A549 (cell line): ENCODE measurements around the gene MTHFD2. TPM values are rescaled to one million over a fixed set of nuclear protein-coding genes. Genes with fewer than 3 reads are reported as not detected.

Source experiments
- ATAC-seq, 2 experiments: fragments of 200-7000 bp in 1 of 2; fragments of >200 bp in 1 of 2; cut with Nextera tagmentation in 1 of 2; cut with Tn5 transposase in 1 of 2; 3 replicates each; pipeline versions ENCODE4 v1.8.0 to v1.9.1; 2018 to 2020; ENCODE audit warnings: mild to moderate bottlenecking in 1 of 2, moderate library complexity in 1 of 2
- CTCF ChIA-PET: fragments of 300-600 bp; sonication (Branson Sonifier 250); formaldehyde crosslinking; extraction: SDS; loops from one replicate; lab custom pipeline; 2021; ENCODE audit warnings: antibody characterized with exemption, inconsistent platforms; lab: Yijun Ruan, JAX
- POLR2A ChIA-PET: fragments of 350-600 bp; formaldehyde crosslinking; extraction: SDS; loops from one replicate; lab custom pipeline; 2021; ENCODE audit warnings: antibody characterized with exemption, inconsistent platforms; lab: Yijun Ruan, JAX
- DNase-seq, 2 experiments: peaks; one replicate each; pipeline versions ENCODE4 v3.0.0 to v3.0.0-alpha.2; 2011 to 2016; ENCODE audit warnings: low read depth in 1 of 2, low spot score in 1 of 2
- FAIRE-seq: peaks from 2 replicates; lab custom pipeline; 2011; peaks lifted over from hg19 to GRCh38; lab: Jason Lieb, UNC
- H3K27ac ChIP-seq, 2 experiments: fragments of >200 bp; sonication (Bioruptor Twin); formaldehyde crosslinking; 3 replicates each; pipeline ENCODE4 v1.5.1; 2016 to 2017
- H3K4me1 ChIP-seq: fragments of >200 bp; sonication (Bioruptor Twin); formaldehyde crosslinking; 3 replicates; pipeline ENCODE4 v1.6.1; 2016
- H3K4me2 ChIP-seq: fragments of >200 bp; sonication (Bioruptor Twin); formaldehyde crosslinking; 3 replicates; pipeline ENCODE4 v1.6.1; 2016
- H3K4me3 ChIP-seq: fragments of >200 bp; sonication (Bioruptor Twin); formaldehyde crosslinking; 3 replicates; pipeline ENCODE4 v1.5.1; 2016
- H3K9me3 ChIP-seq: fragments of >200 bp; sonication (Bioruptor Twin); formaldehyde crosslinking; 3 replicates; pipeline ENCODE4 v1.6.1; 2016
- BHLHE40 ChIP-seq: IDR thresholded peaks from 2 replicates; pipeline ENCODE4 v1.6.1; 2012; ENCODE audit warnings: low read depth, low read length, inconsistent platforms
- CEBPB ChIP-seq, 2 experiments: fragments of >200 bp in 1 of 2; sonication (Bioruptor Twin) in 1 of 2; formaldehyde crosslinking in 1 of 2; IDR thresholded peaks; 2 replicates each; pipeline ENCODE4 v1.6.1; 2012 to 2016
- CHD2 ChIP-seq: fragments of 150-350 bp; IDR thresholded peaks from 2 replicates; pipeline ENCODE4 v1.6.1; 2014; ENCODE audit warnings: low read length; ENCODE audit not compliant: partially characterized antibody
- E2F6 ChIP-seq: IDR thresholded peaks from 2 replicates; pipeline ENCODE4 v1.6.1; 2012; ENCODE audit warnings: low read depth, borderline replicate concordance
- ESRRA ChIP-seq: fragments of 150-350 bp; IDR thresholded peaks from 2 replicates; pipeline ENCODE4 v1.6.1; 2014; ENCODE audit warnings: mild to moderate bottlenecking, low read length, borderline replicate concordance
- FOSL2 ChIP-seq, 2 experiments: fragments of 450-650 bp in 1 of 2; fragments of >200 bp in 1 of 2; sonication (Bioruptor Twin) in 1 of 2; formaldehyde crosslinking; IDR thresholded peaks; 2 replicates each; pipeline versions ENCODE4 v1.5.0 to v1.6.1; 2016 to 2020; ENCODE audit warnings: mild to moderate bottlenecking in 1 of 2, moderate library complexity in 1 of 2
- GATA3 ChIP-seq: IDR thresholded peaks from 2 replicates; pipeline ENCODE4 v1.6.1; 2012; ENCODE audit warnings: borderline replicate concordance
- HEYL ChIP-seq: fragments of 250-450 bp; sonication (Bioruptor Pico); IDR thresholded peaks from 2 replicates; pipeline ENCODE4 v1.8.0; 2021; ENCODE audit warnings: mild to moderate bottlenecking, moderate library complexity
- HOXA7 ChIP-seq: fragments of 250-450 bp; sonication (Bioruptor Pico); IDR thresholded peaks from 2 replicates; pipeline ENCODE4 v1.5.0; 2020; ENCODE audit warnings: mild to moderate bottlenecking, moderate library complexity
- HOXB13 ChIP-seq: fragments of 250-450 bp; sonication (Bioruptor Pico); IDR thresholded peaks from 2 replicates; pipeline ENCODE4 v1.5.0; 2020; ENCODE audit warnings: low read depth, mild to moderate bottlenecking, moderate library complexity
- JUNB ChIP-seq: fragments of >200 bp; sonication (Bioruptor Twin); formaldehyde crosslinking; IDR thresholded peaks from 2 replicates; pipeline ENCODE4 v1.6.1; 2016
- KDM1A ChIP-seq: fragments of 200-600 bp; sonication (generic); IDR thresholded peaks from 2 replicates; pipeline ENCODE4 v1.6.1; 2016; ENCODE audit warnings: low read depth, mild to moderate bottlenecking
- KDM5A ChIP-seq: fragments of 200-600 bp; sonication (generic); IDR thresholded peaks from 2 replicates; pipeline ENCODE4 v1.6.1; 2016; ENCODE audit warnings: antibody characterized with exemption, mild to moderate bottlenecking
- MAFK ChIP-seq: fragments of 450-650 bp; IDR thresholded peaks from 2 replicates; pipeline ENCODE4 v1.6.1; 2014; ENCODE audit not compliant: partially characterized antibody
- MYC ChIP-seq: IDR thresholded peaks from 2 replicates; pipeline ENCODE4 v1.6.1; 2012; ENCODE audit warnings: mild to moderate bottlenecking, inconsistent platforms, low read length, improper control_type of control experiment, borderline replicate concordance
- NFE2L2 ChIP-seq: fragments of 150-350 bp; conservative IDR thresholded peaks from 2 replicates; pipeline ENCODE4 v1.6.1; 2014; ENCODE audit warnings: low read length
- NPAS2 ChIP-seq: fragments of 250-450 bp; sonication (Bioruptor Pico); IDR thresholded peaks from 2 replicates; pipeline ENCODE4 v1.8.0; 2022; ENCODE audit warnings: mild to moderate bottlenecking, moderate library complexity, borderline replicate concordance
- NR3C1 ChIP-seq: fragments of >200 bp; sonication (Bioruptor Twin); formaldehyde crosslinking; IDR thresholded peaks from 3 replicates; pipeline ENCODE4 v1.6.1; 2017
- PHF8 ChIP-seq: fragments of 200-600 bp; sonication (generic); IDR thresholded peaks from 2 replicates; pipeline ENCODE4 v1.6.1; 2016; ENCODE audit warnings: low read depth, mild to moderate bottlenecking, antibody characterized with exemption, moderate library complexity, borderline replicate concordance
- POLR2A ChIP-seq: IDR thresholded peaks from 2 replicates; pipeline ENCODE4 v1.6.1; 2012; ENCODE audit warnings: mild to moderate bottlenecking, low read length
- POLR2AphosphoS2 ChIP-seq: conservative IDR thresholded peaks from 2 replicates; pipeline ENCODE4 v1.6.1; 2012; ENCODE audit warnings: low read length, improper control_type of control experiment, inconsistent platforms
- RARB ChIP-seq: fragments of 250-450 bp; sonication (Bioruptor Pico); IDR thresholded peaks from 2 replicates; pipeline ENCODE4 v1.8.0; 2021; ENCODE audit warnings: mild to moderate bottlenecking, moderate library complexity
- RCOR1 ChIP-seq: fragments of 150-350 bp; IDR thresholded peaks from 2 replicates; pipeline ENCODE4 v1.6.1; 2014; ENCODE audit warnings: antibody characterized with exemption, low read length, low read depth
- RNF2 ChIP-seq: fragments of 200-600 bp; sonication (generic); IDR thresholded peaks from 2 replicates; pipeline ENCODE4 v1.6.1; 2016; ENCODE audit warnings: low read depth, mild to moderate bottlenecking, antibody characterized with exemption, moderate library complexity, borderline replicate concordance
- SREBF2 ChIP-seq: fragments of 450-650 bp; IDR thresholded peaks from 2 replicates; pipeline ENCODE4 v1.6.1; 2014; ENCODE audit warnings: mild to moderate bottlenecking, moderate library complexity
- TFCP2L1 ChIP-seq: fragments of 250-450 bp; sonication (Bioruptor Pico); IDR thresholded peaks from 2 replicates; pipeline ENCODE4 v1.5.0; 2021; ENCODE audit warnings: mild to moderate bottlenecking
- USF2 ChIP-seq: fragments of 450-650 bp; IDR thresholded peaks from 2 replicates; pipeline ENCODE4 v1.6.1; 2014; ENCODE audit warnings: antibody characterized with exemption
- ZFP36 ChIP-seq: fragments of 450-650 bp; IDR thresholded peaks from 2 replicates; pipeline ENCODE4 v1.6.1; 2014; ENCODE audit warnings: borderline replicate concordance; ENCODE audit not compliant: partially characterized antibody
- WGBS: methylation state at CpG from one replicate; pipeline ENCODE4 v1.1.6; 2017; ENCODE audit errors: missing lambda C conversion rate; 5-methylcytosine and 5-hydroxymethylcytosine counted together
- polyA plus RNA-seq, 4 experiments: library from polyadenylated mRNA; depleted of rRNA in 3 of 4; stranded (reverse); fragments of >200 nt; fragmentation: RNase III in 1 of 4; extraction: RNeasy Plus Mini Kit Qiagen cat#74134 plus additional on column Dnase treatment in 1 of 4; gene quantifications; 2 replicates in 3 of 4; 3 replicates in 1 of 4; pipeline ENCODE4 v1.2.3, GENCODE V29; 2011 to 2017
- TF ChIP-seq, protein P1 (sequence below): fragments of >200 bp; sonication (Bioruptor Twin); formaldehyde crosslinking; IDR thresholded peaks from 2 replicates; pipeline ENCODE4 v1.6.1; 2016
- TF ChIP-seq, protein P2 (sequence below): fragments of 250-450 bp; sonication (Bioruptor Pico); IDR thresholded peaks from 2 replicates; pipeline ENCODE4 v1.5.0; 2021; ENCODE audit warnings: mild to moderate bottlenecking, moderate library complexity, borderline replicate concordance

MTHFD2 gene
- polyA plus RNA-seq, 2 of the 4 experiments (the other 2 are of a cell fraction), result 149 to 608 TPM

DNA sequence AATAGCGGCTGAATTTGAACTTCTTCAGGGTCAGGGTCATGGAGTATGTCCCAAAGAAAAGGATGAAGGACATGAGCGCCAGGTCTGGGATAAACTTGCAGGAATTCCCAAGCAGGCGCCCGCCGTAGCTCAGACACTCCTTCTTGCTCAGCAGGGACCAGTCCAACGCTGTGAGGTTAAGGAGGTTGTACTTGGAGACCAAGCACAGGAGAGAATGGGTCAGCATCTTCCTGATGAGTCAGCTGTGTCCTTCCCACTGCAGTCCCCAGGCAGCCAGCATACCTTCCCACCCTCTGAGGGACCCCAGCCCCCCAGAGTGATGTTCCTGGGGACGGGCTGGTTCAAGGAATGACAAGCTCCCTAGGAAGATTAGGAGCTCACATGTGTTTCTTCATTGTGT lies 40.9 kb downstream of the MTHFD2 start:
- Histone ChIP-seq H3K4me3 (no peak overlapping the region), H3K4me1 (no peaks in the 10 kb centered on the region), H3K9me3 (no peaks in the 10 kb centered on the region), H3K27ac (no peak overlapping the region), H3K4me2 (no peak overlapping the region)
- WGBS, result 67% methylated on average over 7 of the region's 7 CpGs
- no peak for ATAC-seq
- no peak for DNase-seq
- FAIRE-seq, result no peak
- CTCF ChIA-PET, result interaction anchor here (0.9 to 3.0 kb wide), 5 partner anchors 8 to 293 kb away, joined by 3 to 22 read pairs (median 5); no protein-coding TSS in a partner anchor
- POLR2A ChIA-PET, result no interaction called here
- TF ChIP-seq, protein P1, sequence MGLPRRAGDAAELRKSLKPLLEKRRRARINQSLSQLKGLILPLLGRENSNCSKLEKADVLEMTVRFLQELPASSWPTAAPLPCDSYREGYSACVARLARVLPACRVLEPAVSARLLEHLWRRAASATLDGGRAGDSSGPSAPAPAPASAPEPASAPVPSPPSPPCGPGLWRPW, result no peak
- TF ChIP-seq CEBPB (IDR thresholded peaks at IDR 0.05) (no peak), MYC (no peak), RNF2 (no peak), SREBF2 (no peak), POLR2AphosphoS2 (no peak), BHLHE40 (no peak), ESRRA (no peak), RARB (CRISPR knock-in tag) (no peak), E2F6 (no peak), NFE2L2 (no peak), ZFP36 (no peak), CHD2 (no peak), MAFK (no peak)
- TF ChIP-seq, protein P2, sequence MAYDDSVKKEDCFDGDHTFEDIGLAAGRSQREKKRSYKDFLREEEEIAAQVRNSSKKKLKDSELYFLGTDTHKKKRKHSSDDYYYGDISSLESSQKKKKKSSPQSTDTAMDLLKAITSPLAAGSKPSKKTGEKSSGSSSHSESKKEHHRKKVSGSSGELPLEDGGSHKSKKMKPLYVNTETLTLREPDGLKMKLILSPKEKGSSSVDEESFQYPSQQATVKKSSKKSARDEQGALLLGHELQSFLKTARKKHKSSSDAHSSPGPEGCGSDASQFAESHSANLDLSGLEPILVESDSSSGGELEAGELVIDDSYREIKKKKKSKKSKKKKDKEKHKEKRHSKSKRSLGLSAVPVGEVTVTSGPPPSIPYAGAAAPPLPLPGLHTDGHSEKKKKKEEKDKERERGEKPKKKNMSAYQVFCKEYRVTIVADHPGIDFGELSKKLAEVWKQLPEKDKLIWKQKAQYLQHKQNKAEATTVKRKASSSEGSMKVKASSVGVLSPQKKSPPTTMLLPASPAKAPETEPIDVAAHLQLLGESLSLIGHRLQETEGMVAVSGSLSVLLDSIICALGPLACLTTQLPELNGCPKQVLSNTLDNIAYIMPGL (CRISPR knock-in tag), result no peak

DNA sequence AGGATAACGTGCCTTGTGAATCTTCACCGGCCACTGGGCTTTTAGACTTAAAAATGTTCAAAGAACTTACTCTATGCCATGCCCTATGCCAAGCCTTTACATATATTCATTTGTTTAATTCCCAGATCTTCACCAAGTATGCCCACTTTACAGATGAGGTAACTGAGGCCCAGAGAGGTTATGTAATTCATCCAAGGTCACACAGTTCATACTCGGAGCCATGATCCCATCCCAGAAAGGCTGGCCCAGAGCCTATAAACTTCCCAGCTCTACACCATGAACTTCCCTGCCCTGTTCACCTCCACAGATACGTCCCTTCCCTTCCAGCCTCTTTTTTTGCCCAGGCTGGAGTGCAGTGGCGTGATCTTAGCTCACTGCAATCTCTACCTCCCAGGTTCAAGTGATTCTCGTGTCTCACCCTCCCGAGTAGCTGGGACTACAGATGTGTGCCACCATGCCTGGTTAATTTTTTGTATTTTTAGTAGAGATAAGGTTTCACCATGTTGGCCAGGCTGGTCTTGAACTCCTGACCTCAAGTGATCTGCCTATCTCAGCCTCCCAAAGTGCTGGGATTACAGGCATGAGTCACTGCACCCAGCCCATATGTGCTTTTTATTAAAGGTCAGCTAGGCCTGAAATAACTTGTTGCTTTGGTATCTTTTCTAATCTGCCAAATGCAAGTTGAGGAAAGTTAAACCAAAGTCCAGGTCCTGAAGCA lies 44.1 kb downstream of the MTHFD2 start:
- no peak for FAIRE-seq
- ATAC-seq, result no peak
- H3K27ac ChIP-seq, result no peak overlapping the region
- POLR2A ChIA-PET, result no interaction called here
- no peak overlapping the region for H3K4me2 ChIP-seq
- TF ChIP-seq FOSL2 (IDR thresholded peaks at IDR 0.05), result no peak
- no peak for TF ChIP-seq FOSL2 (CRISPR knock-in tag; IDR thresholded peaks at IDR 0.05)
- no peak for TF ChIP-seq NPAS2
- TF ChIP-seq POLR2A, result no peak
- TF ChIP-seq CHD2, result no peak
- peak; percentile 47; the same call in 1 of the 2 replicates for TF ChIP-seq KDM1A
- TF ChIP-seq KDM5A, result no peak
- CTCF ChIA-PET, result interaction anchor here (1.1 to 3.0 kb wide), 4 partner anchors 8 to 92 kb away, joined by 3 to 22 read pairs (median 5); no protein-coding TSS in a partner anchor
- H3K9me3 ChIP-seq, result no peaks in the 10 kb centered on the region
- WGBS, result 73% methylated on average over 7 of the region's 7 CpGs
- no peak for DNase-seq
- no peaks in the 10 kb centered on the region for H3K4me1 ChIP-seq
- H3K4me3 ChIP-seq, result no peak overlapping the region

GRCh38 chr2:74244286-74244685 lies 45.9 kb downstream of the MTHFD2 start:
- POLR2A ChIA-PET, result no interaction called here
- 68% methylated on average over 3 of the region's 3 CpGs for WGBS
- no peak overlapping the region for H3K4me2 ChIP-seq
- DNase-seq, result no peak
- FAIRE-seq, result no peak
- H3K27ac ChIP-seq, result no peak overlapping the region
- TF ChIP-seq RNF2 (no peak), TFCP2L1 (no peak), JUNB (no peak), HOXA7 (CRISPR knock-in tag) (no peak), RCOR1 (no peak), GATA3 (no peak), NFE2L2 (no peak), POLR2A (no peak), PHF8 (no peak), USF2 (no peak), HOXB13 (CRISPR knock-in tag) (no peak), HEYL (CRISPR knock-in tag) (no peak), NR3C1 (no peak), CHD2 (no peak), POLR2AphosphoS2 (no peak)
- TF ChIP-seq, protein P1, result no peak
- TF ChIP-seq, all 56 proteins: peak for 0
- ATAC-seq, result no peak
- CTCF ChIA-PET, result no interaction called here
- H3K4me3 ChIP-seq, result no peak overlapping the region
- no peaks in the 10 kb centered on the region for H3K9me3 ChIP-seq
- no peaks in the 10 kb centered on the region for H3K4me1 ChIP-seq
